Activated CD8-positive, alpha-beta memory T cell treated with anti-CD3 and anti-CD28 coated beads for 48 hours (primary cell): ENCODE results near the gene FAM78B.

Experiments
- DNase-seq, 3 experiments: peaks; one replicate each; pipeline ENCODE4 v3.0.0-alpha.2; 2020; ENCODE audit warnings: low read depth in 2 of 3, low spot score in 2 of 3

Gene FAM78B

GRCh38 chr1:166121010-166121409 lies 45.8 kb downstream of the FAM78B start:
- DNase-seq, result no peak

- no peak for DNase-seq
Observed at GRCh38 chr1:166120281-166120680, 46.5 kb downstream of the FAM78B start.

- DNase-seq, result no peak
Observed at GRCh38 chr1:166119471-166119965, 47.3 kb downstream of the FAM78B start.

GRCh38 chr1:166117776-166118175 lies 49.0 kb downstream of the FAM78B start:
- no peak for DNase-seq

GRCh38 chr1:166116026-166116425 lies 50.8 kb downstream of the FAM78B start:
- no peak for DNase-seq

GRCh38 chr1:166114419-166114818 lies 52.4 kb downstream of the FAM78B start:
- no peak for DNase-seq

GRCh38 chr1:166113630-166114029 lies 53.2 kb downstream of the FAM78B start:
- DNase-seq, result no peak

- no peak for DNase-seq
Observed at GRCh38 chr1:166113031-166113430, 53.8 kb downstream of the FAM78B start.

- no peak for DNase-seq
Observed at GRCh38 chr1:166112425-166112824, 54.4 kb downstream of the FAM78B start.

GRCh38 chr1:166111430-166111829 lies 55.4 kb downstream of the FAM78B start:
- no peak for DNase-seq

GRCh38 chr1:166090244-166090643 lies 76.6 kb downstream of the FAM78B start:
- no peak for DNase-seq

GRCh38 chr1:166089804-166090203 lies 77.0 kb downstream of the FAM78B start:
- no peak for DNase-seq

- no peak for DNase-seq
Observed at GRCh38 chr1:166088572-166088955, 78.2 kb downstream of the FAM78B start.

GRCh38 chr1:166087734-166088571 lies 78.8 kb downstream of the FAM78B start:
- DNase-seq, result no peak

GRCh38 chr1:166086113-166086883 lies 80.5 kb downstream of the FAM78B start:
- DNase-seq, result no peak

- DNase-seq, result no peak
Observed at GRCh38 chr1:166084613-166085012, 82.2 kb downstream of the FAM78B start.

GRCh38 chr1:166083887-166084286 lies 82.9 kb downstream of the FAM78B start:
- no peak for DNase-seq

GRCh38 chr1:166082601-166083000 lies 84.2 kb downstream of the FAM78B start:
- no peak for DNase-seq

- no peak for DNase-seq
Observed at GRCh38 chr1:166080967-166081870, 85.6 kb downstream of the FAM78B start.

GRCh38 chr1:166080277-166080966 lies 86.4 kb downstream of the FAM78B start:
- no peak for DNase-seq

GRCh38 chr1:166079276-166079675 lies 87.5 kb downstream of the FAM78B start:
- no peak for DNase-seq
